ENCODE data around the gene ADAM8.
"Not testable (repeated sequence)": the region's sequence is repeated elsewhere in the genome, so short reads cannot be mapped to it uniquely, and the experiment has no call there.

The ADAM8 gene

GRCh38 chr10:133230387-133231195, 46.1 kb downstream of the ADAM8 start:
- no peak for DNase-seq (ENCODE audit: low spot score)

GRCh38 chr10:133230044-133230361, 46.7 kb downstream of the ADAM8 start, which contains the start of gene UTF1:
UTF1 (plus strand) TSS chr10:133230217; CDS start chr10:133230289, 72 bp downstream.
- DNase-seq (ENCODE audit: low spot score): no peak

- DNase-seq (ENCODE audit: low spot score): no peak
Measured at GRCh38 chr10:133229265-133230043, 47.2 kb downstream of the ADAM8 start.

- no peak for DNase-seq (ENCODE audit: low spot score)
Measured at GRCh38 chr10:133227256-133227655, 49.4 kb downstream of the ADAM8 start.

GRCh38 chr10:133226251-133226808, 50.3 kb downstream of the ADAM8 start:
- no peak for DNase-seq (ENCODE audit: low spot score)

- no peak for DNase-seq (ENCODE audit: low spot score)
Measured at GRCh38 chr10:133225707-133226191, 50.9 kb downstream of the ADAM8 start.

- no peak for DNase-seq (ENCODE audit: low spot score)
Measured at GRCh38 chr10:133224756-133225372, 51.8 kb downstream of the ADAM8 start.

- DNase-seq (ENCODE audit: low spot score): no peak
Measured at GRCh38 chr10:133224076-133224475, 52.6 kb downstream of the ADAM8 start.

GRCh38 chr10:133221756-133222155, 54.9 kb downstream of the ADAM8 start:
- not testable (repeated sequence) for DNase-seq (ENCODE audit: low spot score)

GRCh38 chr10:133221331-133221730, 55.3 kb downstream of the ADAM8 start:
- DNase-seq (ENCODE audit: low spot score): no peak

- no peak for DNase-seq (ENCODE audit: low spot score)
Measured at GRCh38 chr10:133219782-133220181, 56.9 kb downstream of the ADAM8 start.

GRCh38 chr10:133218891-133219290, 57.8 kb downstream of the ADAM8 start:
- DNase-seq (ENCODE audit: low spot score): no peak

- DNase-seq (ENCODE audit: low spot score): no peak
Measured at GRCh38 chr10:133217800-133218589, 58.7 kb downstream of the ADAM8 start.

GRCh38 chr10:133216776-133217175, 59.9 kb downstream of the ADAM8 start:
- DNase-seq (ENCODE audit: low spot score): no peak

GRCh38 chr10:133215586-133215985, 61.1 kb downstream of the ADAM8 start:
- no peak for DNase-seq (ENCODE audit: low spot score)

- no peak for DNase-seq (ENCODE audit: low spot score)
Measured at GRCh38 chr10:133214468-133215410, 61.9 kb downstream of the ADAM8 start.

- DNase-seq (ENCODE audit: low spot score): no peak
Measured at GRCh38 chr10:133213641-133214467, 62.8 kb downstream of the ADAM8 start.

- no peak for DNase-seq (ENCODE audit: low spot score)
Measured at GRCh38 chr10:133212853-133213494, 63.7 kb downstream of the ADAM8 start.
